Calu3 (cell line): ENCODE results near the gene TBCB. TPM values are rescaled to one million over a fixed set of nuclear protein-coding genes. Genes with fewer than 3 reads are reported as not detected.

Source experiments
- BruUV-seq: library from RNA; stranded (reverse); fragments of 400-500 nt; replicated peaks from 2 replicates; lab custom pipeline; 2021; lab: Mats Ljungman, UMichigan
- CTCF ChIA-PET: fragments of 300-600 bp; sonication (Branson Sonifier 250); formaldehyde crosslinking; loops from one replicate; lab custom pipeline; 2022; ENCODE audit warnings: antibody characterized with exemption; lab: Charles Lee
- DNase-seq: peaks from one replicate; pipeline ENCODE4 v3.0.0; 2022
- H3K27ac Mint-ChIP-seq: one replicate; pipeline ENCODE4 v1.8.0; 2022; ENCODE audit warnings: mixed read lengths; ENCODE audit not compliant: unreplicated experiment
- H3K27me3 Mint-ChIP-seq: one replicate; pipeline ENCODE4 v1.8.0; 2022; ENCODE audit warnings: mixed read lengths; ENCODE audit not compliant: unreplicated experiment
- H3K36me3 Mint-ChIP-seq: one replicate; pipeline ENCODE4 v1.8.0; 2022; ENCODE audit warnings: mild to moderate bottlenecking, moderate library complexity, mixed read lengths; ENCODE audit not compliant: insufficient read depth, unreplicated experiment
- H3K4me1 Mint-ChIP-seq: one replicate; pipeline ENCODE4 v1.8.0; 2022; ENCODE audit warnings: mild to moderate bottlenecking, low read depth, mixed read lengths; ENCODE audit not compliant: unreplicated experiment
- H3K4me3 Mint-ChIP-seq: one replicate; pipeline ENCODE4 v1.8.0; 2022; ENCODE audit warnings: mild to moderate bottlenecking, low read depth, moderate library complexity, mixed read lengths; ENCODE audit not compliant: unreplicated experiment
- H3K9me3 Mint-ChIP-seq: one replicate; pipeline ENCODE4 v1.8.0; 2022; ENCODE audit warnings: low read depth, mixed read lengths; ENCODE audit not compliant: unreplicated experiment
- CTCF ChIP-seq: fragments of 200-600 bp; IDR thresholded peaks from one replicate; pipeline ENCODE4 v1.8.0; 2022; ENCODE audit warnings: antibody characterized with exemption; ENCODE audit not compliant: unreplicated experiment
- intact Hi-C: fragments of 100-400 bp; cut with micrococcal nuclease; formaldehyde crosslinking; loops from one replicate; pipeline ENCODE4 v1.10.0; 2022; ENCODE audit not compliant: unreplicated experiment
- total RNA-seq: library from RNA; stranded (reverse); gene quantifications from 2 replicates; pipeline ENCODE4 v1.2.3, GENCODE V29; 2022

The TBCB gene
- total RNA-seq, 1 experiment from 2014 or later, result 210 TPM

GRCh38 chr19:36139473-36140303 is 24.4 kb downstream of the TBCB start, which contains the start of gene CAPNS1:
TSS of gene CAPNS1 (plus strand) at chr19:36140066. CDS start at chr19:36141012, 946 bp downstream.
- no peaks in the 10 kb centered on the region for H3K27me3 Mint-ChIP-seq
- peak; percentile 99 for DNase-seq
- peak; percentile 20 for TF ChIP-seq CTCF
- CTCF ChIA-PET, result interaction anchor here (1.5 kb wide), 1 partner anchor 12 kb away, joined by 9 read pairs; no protein-coding TSS in a partner anchor
- peaks cover 3% of the 10 kb centered on the region for H3K9me3 Mint-ChIP-seq
- H3K4me1 Mint-ChIP-seq, result peaks cover 37% of the 10 kb centered on the region
- peaks cover 78% of the 10 kb centered on the region for H3K36me3 Mint-ChIP-seq
- no TSS peak for BruUV-seq
- peak within 1 kb of the TSS; percentile 99 for H3K27ac Mint-ChIP-seq
- intact Hi-C loops, result no loop called here
- H3K4me3 Mint-ChIP-seq, result peak within 1 kb of the TSS; percentile 95

GRCh38 chr19:36140304-36141038 is 25.2 kb downstream of the TBCB start:
- Mint-ChIP-seq H3K4me3 (peak overlapping the region; percentile 95), H3K4me1 (peaks cover 29% of the 10 kb centered on the region), H3K9me3 (peaks cover 3% of the 10 kb centered on the region)

GRCh38 chr19:36141039-36141927 is 26.0 kb downstream of the TBCB start:
- intact Hi-C loops, result no loop called here
- Mint-ChIP-seq H3K27me3 (no peaks in the 10 kb centered on the region), H3K4me3 (peak overlapping the region; percentile 95), H3K27ac (peak overlapping the region; percentile 99), H3K36me3 (peaks cover 82% of the 10 kb centered on the region), H3K4me1 (peaks cover 21% of the 10 kb centered on the region), H3K9me3 (peaks cover 3% of the 10 kb centered on the region)
- peak; percentile 95 for DNase-seq
- TF ChIP-seq CTCF, result no peak
- no TSS peak for BruUV-seq
- CTCF ChIA-PET, result no interaction called here

More at GRCh38 chr19:36140304-36141038, 25.2 kb downstream of the TBCB start:
- intact Hi-C loops, result no loop called here
- Mint-ChIP-seq H3K36me3 (peaks cover 81% of the 10 kb centered on the region), H3K27ac (peak overlapping the region; percentile 99), H3K27me3 (no peaks in the 10 kb centered on the region)
- BruUV-seq, result TSS peak; percentile 88
- DNase-seq, result peak; percentile 63
- TF ChIP-seq CTCF, result no peak
- CTCF ChIA-PET, result interaction anchor here (1.5 kb wide), 1 partner anchor 13 kb away, joined by 9 read pairs; no protein-coding TSS in a partner anchor

- CTCF ChIA-PET, result no interaction called here
- TF ChIP-seq CTCF, result no peak
- no peaks in the 10 kb centered on the region for H3K27me3 Mint-ChIP-seq
- H3K4me3 Mint-ChIP-seq, result peak overlapping the region; percentile 95
- intact Hi-C loops, result no loop called here
- H3K9me3 Mint-ChIP-seq, result peaks cover 3% of the 10 kb centered on the region
- DNase-seq, result no peak
- peaks cover 82% of the 10 kb centered on the region for H3K36me3 Mint-ChIP-seq
- H3K4me1 Mint-ChIP-seq, result peaks cover 14% of the 10 kb centered on the region
- H3K27ac Mint-ChIP-seq, result peak overlapping the region; percentile 61
- BruUV-seq, result no TSS peak
Measured at GRCh38 chr19:36142046-36142445, 26.8 kb downstream of the TBCB start.
